ENCODE measurements around the gene METTL3.

METTL3 gene

GRCh38 chr14:21525962-21526671 lies 15.0 kb upstream of the METTL3 start, which contains the start of gene SALL2:
SALL2 (minus strand) TSS chr14:21526346; CDS start chr14:21526127, 219 bp downstream.
- no peak for FAIRE-seq

GRCh38 chr14:21525571-21525961 lies 14.4 kb upstream of the METTL3 start:
- FAIRE-seq = no peak

DNA sequence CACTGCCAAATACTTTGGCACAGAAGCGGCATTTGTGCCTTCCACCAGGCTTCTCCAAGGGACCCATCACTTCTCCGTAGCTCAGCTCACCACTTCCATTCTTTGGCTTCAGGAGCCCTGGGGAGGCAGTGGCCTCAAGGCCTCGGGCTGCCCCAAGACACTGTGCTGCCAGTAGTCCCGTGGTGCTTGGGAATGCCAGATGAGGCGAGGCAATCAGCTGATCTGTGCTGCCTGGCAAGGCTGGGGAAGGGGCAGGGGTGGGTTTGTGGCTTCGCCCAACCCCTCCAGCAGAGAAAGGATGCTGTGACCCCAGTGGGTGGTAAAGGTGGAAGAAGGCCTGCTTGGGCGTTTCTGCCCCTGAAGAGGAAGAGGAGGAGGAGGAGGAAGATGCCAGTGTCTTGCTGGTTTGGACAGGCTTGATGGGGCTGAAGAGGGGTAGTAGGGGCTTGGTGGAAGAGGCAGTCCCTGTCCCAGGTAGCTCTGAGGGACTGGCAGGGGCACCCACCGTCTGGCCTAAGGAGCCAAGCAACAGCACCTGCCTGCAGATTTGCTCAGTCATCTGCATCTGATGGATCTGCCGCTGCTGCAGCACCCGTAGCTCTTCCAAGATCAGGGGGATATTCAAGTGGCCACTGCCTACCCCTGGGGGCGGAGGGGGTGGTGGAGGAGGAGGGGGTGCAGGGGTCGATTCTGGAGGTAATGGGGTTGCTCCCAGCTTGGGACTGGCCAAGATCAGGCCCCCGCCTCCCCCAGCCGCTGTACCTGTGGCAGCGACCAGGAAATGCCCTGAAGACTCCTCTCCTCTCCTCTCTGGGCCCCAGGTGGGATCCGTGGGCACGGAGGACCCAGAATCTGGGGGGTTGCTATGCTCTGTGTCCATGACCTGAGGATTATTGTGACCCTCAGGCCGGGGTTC lies 13.7 kb upstream of the METTL3 start:
- FAIRE-seq = no peak

GRCh38 chr14:21523203-21523602 lies 12.1 kb upstream of the METTL3 start:
- FAIRE-seq = no peak

- no peak for FAIRE-seq
Observed at GRCh38 chr14:21521501-21521900, 10.4 kb upstream of the METTL3 start.

DNA sequence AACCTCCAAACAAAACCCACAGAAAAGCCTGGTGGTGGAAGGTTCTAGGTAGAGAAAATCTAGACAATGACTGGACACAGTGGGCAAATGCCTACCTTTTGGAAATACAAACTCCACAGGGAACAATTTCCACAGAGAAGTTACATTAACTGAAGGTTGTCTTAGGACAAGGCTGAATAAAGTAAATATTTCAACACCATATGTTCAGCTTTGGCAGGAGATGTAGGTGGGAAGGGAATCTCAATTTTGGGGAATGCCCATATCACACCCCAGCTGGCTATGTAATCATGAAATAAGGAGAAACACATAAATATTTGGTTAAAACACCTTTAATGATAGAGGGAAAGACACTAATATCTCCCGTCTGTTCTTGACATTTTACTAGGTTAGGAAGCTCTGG lies 9.6 kb upstream of the METTL3 start:
- no peak for FAIRE-seq

GRCh38 chr14:21518725-21519124 lies 7.6 kb upstream of the METTL3 start:
- FAIRE-seq = no peak

GRCh38 chr14:21514341-21514740 lies 3.2 kb upstream of the METTL3 start:
- no peak for FAIRE-seq

GRCh38 chr14:21509432-21510143 lies 1.6 kb downstream of the METTL3 start:
- no peak for FAIRE-seq

DNA sequence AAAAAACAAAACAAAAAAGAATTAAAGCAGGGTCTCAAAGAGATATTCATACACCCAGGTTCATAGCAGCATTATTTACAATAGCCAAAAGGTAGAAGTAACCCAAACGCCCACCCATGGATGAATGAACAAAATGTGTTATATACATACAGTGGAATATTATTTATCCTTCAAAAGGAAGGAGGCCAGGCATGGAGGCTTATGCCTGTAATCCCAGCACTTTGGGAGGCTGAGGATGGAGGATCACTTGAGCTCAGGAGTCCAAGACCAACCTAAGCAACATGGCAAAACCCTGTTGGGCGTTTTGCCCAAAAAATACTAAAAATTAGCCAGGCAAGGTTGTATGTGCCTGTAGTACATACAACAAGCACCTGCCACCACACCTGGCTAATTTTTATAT lies 4.6 kb downstream of the METTL3 start:
- no peak for FAIRE-seq

GRCh38 chr14:21505012-21505553 lies 6.1 kb downstream of the METTL3 start:
- no peak for FAIRE-seq

DNA sequence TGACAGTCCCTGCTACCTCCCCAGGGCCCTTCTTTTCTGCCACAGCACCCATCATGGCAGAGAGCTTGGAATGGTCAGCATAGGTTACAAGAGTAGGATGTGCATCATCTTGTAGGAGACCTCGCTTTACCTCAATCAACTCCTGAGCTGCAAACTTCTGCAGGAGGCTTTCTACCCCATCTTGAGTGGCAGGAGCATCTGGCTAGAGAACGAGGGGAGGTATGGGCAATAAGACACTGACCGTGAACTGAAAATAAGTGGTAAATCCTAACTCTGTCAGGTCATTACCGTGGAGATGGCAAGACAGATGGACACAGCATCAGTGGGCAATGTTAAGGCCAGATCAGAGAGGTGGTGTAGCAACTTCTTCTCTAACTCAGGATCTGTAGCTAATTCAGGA lies 7.8 kb downstream of the METTL3 start:
- FAIRE-seq = no peak

DNA sequence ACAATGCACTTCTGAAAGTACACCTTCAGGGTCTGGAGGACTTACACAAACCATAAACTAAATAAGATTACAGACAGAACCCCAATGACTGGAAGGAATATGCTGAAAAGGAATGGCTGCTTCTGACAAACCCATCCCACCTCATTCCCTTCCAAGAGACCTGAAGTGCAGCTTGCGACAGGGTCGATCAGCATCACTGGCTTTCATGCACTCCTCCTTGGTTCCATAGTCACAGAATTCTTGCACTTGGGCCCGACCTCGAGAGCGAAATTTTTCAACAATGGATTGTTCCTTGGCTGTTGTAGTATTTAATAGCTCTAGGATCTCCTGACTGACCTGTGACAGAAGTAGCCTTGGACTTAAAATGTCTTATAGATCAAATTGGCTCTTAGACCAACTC lies 9.6 kb downstream of the METTL3 start:
- FAIRE-seq = no peak

- FAIRE-seq = no peak
Observed at GRCh38 chr14:21498540-21499526, 12.3 kb downstream of the METTL3 start.

DNA sequence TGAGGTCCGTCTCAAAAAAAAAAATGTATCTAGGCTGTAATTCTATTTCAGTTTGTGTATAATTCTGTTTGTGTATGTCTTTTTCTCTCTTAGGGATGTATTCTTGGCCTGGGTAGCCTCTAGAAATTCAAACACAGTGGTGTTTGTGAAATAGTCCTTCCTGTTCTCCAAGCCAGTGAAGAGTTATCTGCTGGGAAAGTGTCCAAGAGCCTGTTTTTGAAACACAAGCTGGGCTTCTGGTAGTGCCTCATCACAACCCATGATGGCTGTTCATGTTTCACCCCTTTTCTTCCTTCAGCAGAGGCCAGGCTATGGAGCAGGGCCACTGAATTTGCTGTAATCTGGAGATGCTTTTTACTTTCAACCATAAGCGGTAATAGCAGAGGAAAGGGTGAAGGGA lies 14.7 kb downstream of the METTL3 start:
- FAIRE-seq = no peak

- no peak for FAIRE-seq
Observed at GRCh38 chr14:21494902-21495762, 16.0 kb downstream of the METTL3 start.

DNA sequence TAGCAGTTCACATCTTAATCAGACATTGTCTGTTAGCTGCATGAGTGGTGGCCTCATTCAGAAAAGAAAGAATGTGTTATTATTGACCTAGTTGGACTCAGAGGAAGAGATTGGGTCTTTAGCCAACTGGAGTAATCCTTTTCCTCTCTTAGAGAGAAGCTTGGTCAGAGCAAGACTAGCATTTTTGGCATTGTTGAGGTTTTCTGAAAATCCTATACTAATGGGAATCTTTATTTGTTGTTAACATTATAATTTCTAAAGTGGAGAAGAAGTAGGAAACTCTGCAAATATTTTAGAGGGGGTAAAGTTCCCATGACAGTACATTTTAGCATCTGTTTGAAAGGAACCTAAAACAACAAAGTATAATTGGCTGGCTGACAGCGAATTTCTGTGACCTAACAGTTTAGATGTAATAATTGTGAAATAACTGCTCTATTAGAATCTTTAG lies 24.5 kb downstream of the METTL3 start:
- FAIRE-seq = no peak

GRCh38 chr14:21476925-21477681 lies 34.0 kb downstream of the METTL3 start, which contains the start of the genes RAB2B and TOX4:
RAB2B (minus strand) TSS chr14:21476959; CDS start chr14:21476872, 87 bp downstream.
TOX4 (plus strand) TSS chr14:21477195; CDS start chr14:21477279, 84 bp downstream.
- FAIRE-seq = peak; percentile 83

GRCh38 chr14:21476523-21476924 lies 34.6 kb downstream of the METTL3 start:
- FAIRE-seq = no peak
